Activated CD4-positive, alpha-beta T cell treated with anti-CD3 and anti-CD28 coated beads, Interleukin-2, amount 50 U/mL, for 24 hours (primary cell): ENCODE results near the gene MOB3A.

Source experiments
- DNase-seq, 2 donors: peaks; one replicate each; pipeline ENCODE4 v3.0.0-alpha.2; 2020; ENCODE audit warnings: low read depth in 1 of 2, low spot score in 1 of 2

The MOB3A gene

GRCh38 chr19:2059422-2060201 is 36.5 kb downstream of the MOB3A start:
- no peak for DNase-seq

GRCh38 chr19:2058570-2059421 is 37.3 kb downstream of the MOB3A start:
- DNase-seq = no peak

GRCh38 chr19:2057484-2058469 is 38.3 kb downstream of the MOB3A start:
- no peak for DNase-seq

GRCh38 chr19:2056837-2057192 is 39.3 kb downstream of the MOB3A start:
- DNase-seq = no peak

GRCh38 chr19:2055931-2056836 is 39.9 kb downstream of the MOB3A start:
- no peak for DNase-seq

- DNase-seq = no peak
Observed at GRCh38 chr19:2054763-2055162, 41.4 kb downstream of the MOB3A start.

GRCh38 chr19:2053601-2054389 is 42.3 kb downstream of the MOB3A start:
- DNase-seq = no peak

DNA sequence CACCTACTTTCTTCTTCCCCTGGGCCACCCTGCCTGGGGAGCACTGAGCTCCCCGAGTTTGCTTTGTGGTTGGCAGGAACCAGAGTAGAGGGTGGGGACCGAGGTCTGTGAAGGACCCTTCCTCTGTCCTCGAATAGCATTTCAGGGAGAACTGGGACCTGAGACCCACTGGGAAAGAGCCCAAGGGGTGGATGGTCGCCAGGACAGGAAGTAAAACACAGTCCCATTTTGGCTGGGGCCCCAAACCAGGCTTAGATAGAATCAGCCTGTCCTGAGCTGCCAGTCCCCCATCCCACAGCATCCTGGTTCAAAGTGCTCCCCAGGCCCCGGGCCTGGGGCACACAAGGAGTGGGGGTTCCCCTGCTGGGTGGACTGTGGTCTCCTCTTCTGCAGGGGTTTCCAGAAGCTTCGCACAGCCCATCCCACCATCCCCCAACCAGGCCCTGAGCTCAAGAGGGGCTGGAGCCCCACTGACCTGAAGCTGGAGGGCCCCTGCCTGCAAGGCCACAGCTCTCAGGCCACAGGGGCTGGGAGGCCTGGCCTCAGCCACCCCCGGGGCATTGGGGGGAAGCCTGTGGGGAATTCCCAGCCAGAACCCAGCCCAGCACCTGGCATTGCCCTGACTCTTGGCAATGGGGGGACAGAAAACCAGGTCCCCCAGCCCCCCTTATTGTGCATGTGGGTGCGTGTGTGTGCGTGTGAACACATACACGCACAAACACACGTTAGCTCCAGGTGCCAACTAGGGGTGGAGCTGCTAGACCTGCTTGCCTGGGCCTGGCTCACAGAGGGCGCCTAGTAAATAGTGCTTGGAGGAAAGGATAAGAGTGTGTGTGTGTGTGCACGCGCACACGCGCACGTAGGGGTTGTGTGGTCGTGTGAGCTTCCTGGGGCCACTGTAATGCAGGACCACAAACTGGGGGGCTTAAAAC is 44.1 kb downstream of the MOB3A start:
- DNase-seq = no peak

GRCh38 chr19:2050991-2051772 is 44.9 kb downstream of the MOB3A start, which contains the start of gene MKNK2:
Gene MKNK2 (minus strand): TSS chr19:2051244. CDS start chr19:2050851, 393 bp downstream.
- DNase-seq = peak; percentile 93 to 94

GRCh38 chr19:2050349-2050990 is 45.7 kb downstream of the MOB3A start:
- no peak for DNase-seq

- peak in 1 of 2 donors; percentile 55 for DNase-seq
Observed at GRCh38 chr19:2049741-2050348, 46.3 kb downstream of the MOB3A start.

- no peak for DNase-seq
Observed at GRCh38 chr19:2048959-2049740, 47.0 kb downstream of the MOB3A start.

GRCh38 chr19:2048104-2048958 is 47.8 kb downstream of the MOB3A start:
- no peak for DNase-seq

GRCh38 chr19:2047449-2048103 is 48.5 kb downstream of the MOB3A start:
- no peak for DNase-seq
